Measurements from ENCODE around the gene SMAD5.

The SMAD5 gene

GRCh38 chr5:136202469-136203205, 70.0 kb downstream of the SMAD5 start:
- no peak for ATAC-seq (ENCODE audit: low read depth)
- DNase-seq (ENCODE audit: low spot score), result no peak
- no peaks in the 10 kb centered on the region for H3K4me1 ChIP-seq (ENCODE audit: insufficient read depth, poor library complexity, severe bottlenecking)
- H3K27me3 ChIP-seq (ENCODE audit: insufficient read depth, poor library complexity, severe bottlenecking), result no peaks in the 10 kb centered on the region
- H3K36me3 ChIP-seq (ENCODE audit: low read depth), result no peaks in the 10 kb centered on the region
- TF ChIP-seq, protein P1, sequence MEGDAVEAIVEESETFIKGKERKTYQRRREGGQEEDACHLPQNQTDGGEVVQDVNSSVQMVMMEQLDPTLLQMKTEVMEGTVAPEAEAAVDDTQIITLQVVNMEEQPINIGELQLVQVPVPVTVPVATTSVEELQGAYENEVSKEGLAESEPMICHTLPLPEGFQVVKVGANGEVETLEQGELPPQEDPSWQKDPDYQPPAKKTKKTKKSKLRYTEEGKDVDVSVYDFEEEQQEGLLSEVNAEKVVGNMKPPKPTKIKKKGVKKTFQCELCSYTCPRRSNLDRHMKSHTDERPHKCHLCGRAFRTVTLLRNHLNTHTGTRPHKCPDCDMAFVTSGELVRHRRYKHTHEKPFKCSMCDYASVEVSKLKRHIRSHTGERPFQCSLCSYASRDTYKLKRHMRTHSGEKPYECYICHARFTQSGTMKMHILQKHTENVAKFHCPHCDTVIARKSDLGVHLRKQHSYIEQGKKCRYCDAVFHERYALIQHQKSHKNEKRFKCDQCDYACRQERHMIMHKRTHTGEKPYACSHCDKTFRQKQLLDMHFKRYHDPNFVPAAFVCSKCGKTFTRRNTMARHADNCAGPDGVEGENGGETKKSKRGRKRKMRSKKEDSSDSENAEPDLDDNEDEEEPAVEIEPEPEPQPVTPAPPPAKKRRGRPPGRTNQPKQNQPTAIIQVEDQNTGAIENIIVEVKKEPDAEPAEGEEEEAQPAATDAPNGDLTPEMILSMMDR (IDR thresholded peaks at IDR 0.05; ENCODE audit: poor library complexity, severe bottlenecking), result no peak
- no peaks in the 10 kb centered on the region for H3K9me3 ChIP-seq (ENCODE audit: severe bottlenecking)
- H3K4me3 ChIP-seq (ENCODE audit: severe bottlenecking), result no peak overlapping the region
- H3K27ac ChIP-seq (ENCODE audit: poor library complexity, severe bottlenecking), result no peak overlapping the region

- TF ChIP-seq, protein P1 (IDR thresholded peaks at IDR 0.05; ENCODE audit: poor library complexity, severe bottlenecking), result no peak
- Histone ChIP-seq H3K27ac (ENCODE audit: poor library complexity, severe bottlenecking) (no peak overlapping the region), H3K4me1 (ENCODE audit: insufficient read depth, poor library complexity, severe bottlenecking) (no peaks in the 10 kb centered on the region), H3K36me3 (ENCODE audit: low read depth) (no peaks in the 10 kb centered on the region), H3K4me3 (ENCODE audit: severe bottlenecking) (no peak overlapping the region), H3K9me3 (ENCODE audit: severe bottlenecking) (no peaks in the 10 kb centered on the region), H3K27me3 (ENCODE audit: insufficient read depth, poor library complexity, severe bottlenecking) (no peaks in the 10 kb centered on the region)
- ATAC-seq (ENCODE audit: low read depth) (no peak), DNase-seq (ENCODE audit: low spot score) (no peak)
Observed at GRCh38 chr5:136203303-136203922, 70.8 kb downstream of the SMAD5 start.

DNA sequence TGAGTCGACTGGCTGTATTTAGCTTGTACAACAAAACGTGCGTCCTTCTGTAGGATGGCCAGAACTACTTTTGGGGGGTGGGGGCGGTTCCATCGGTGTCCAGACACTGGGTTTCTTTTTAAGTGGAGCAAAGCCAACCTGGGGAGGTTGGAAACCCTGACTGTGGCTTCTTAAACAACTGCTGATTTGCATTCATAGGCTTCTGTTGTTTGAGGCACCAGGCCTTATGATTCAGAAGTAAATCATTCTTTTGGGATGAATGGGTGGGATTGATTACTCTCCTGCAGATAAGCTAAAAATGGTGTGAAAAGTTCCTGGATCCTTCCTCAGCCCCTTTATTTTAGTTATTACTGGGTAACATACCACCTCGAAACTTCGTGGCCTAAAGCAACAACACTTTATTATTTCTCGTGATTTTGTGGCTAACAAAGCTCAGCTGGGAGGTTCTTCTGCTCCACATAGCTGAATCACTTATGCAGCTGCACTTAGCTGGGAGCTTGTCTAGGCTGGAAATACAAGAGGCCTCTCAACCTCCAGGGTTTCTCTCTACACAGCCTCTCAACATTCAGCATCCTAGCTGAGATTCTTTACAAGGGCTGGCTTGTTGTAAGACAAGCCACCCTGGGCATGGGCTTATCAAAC, 72.5 kb downstream of the SMAD5 start:
- Histone ChIP-seq H3K27ac (ENCODE audit: poor library complexity, severe bottlenecking) (no peak overlapping the region), H3K36me3 (ENCODE audit: low read depth) (no peaks in the 10 kb centered on the region), H3K9me3 (ENCODE audit: severe bottlenecking) (no peaks in the 10 kb centered on the region), H3K27me3 (ENCODE audit: insufficient read depth, poor library complexity, severe bottlenecking) (no peaks in the 10 kb centered on the region), H3K4me1 (ENCODE audit: insufficient read depth, poor library complexity, severe bottlenecking) (no peaks in the 10 kb centered on the region), H3K4me3 (ENCODE audit: severe bottlenecking) (no peak overlapping the region)
- ATAC-seq (ENCODE audit: low read depth) (no peak), DNase-seq (ENCODE audit: low spot score) (no peak)
- TF ChIP-seq, protein P1 (IDR thresholded peaks at IDR 0.05; ENCODE audit: poor library complexity, severe bottlenecking), result no peak

GRCh38 chr5:136205941-136206340, 73.3 kb downstream of the SMAD5 start:
- Histone ChIP-seq H3K27me3 (ENCODE audit: insufficient read depth, poor library complexity, severe bottlenecking) (no peaks in the 10 kb centered on the region), H3K4me3 (ENCODE audit: severe bottlenecking) (no peak overlapping the region), H3K9me3 (ENCODE audit: severe bottlenecking) (no peaks in the 10 kb centered on the region), H3K36me3 (ENCODE audit: low read depth) (no peaks in the 10 kb centered on the region), H3K4me1 (ENCODE audit: insufficient read depth, poor library complexity, severe bottlenecking) (no peaks in the 10 kb centered on the region), H3K27ac (ENCODE audit: poor library complexity, severe bottlenecking) (no peak overlapping the region)
- no peak for DNase-seq (ENCODE audit: low spot score)
- ATAC-seq (ENCODE audit: low read depth), result no peak
- TF ChIP-seq, protein P1 (IDR thresholded peaks at IDR 0.05; ENCODE audit: poor library complexity, severe bottlenecking), result no peak

Data from RWPE2 (cell line).